Dermis blood vessel endothelial cell (primary cell): ENCODE measurements around the gene PTPRU. TPM values are rescaled to one million over a fixed set of nuclear protein-coding genes. Genes with fewer than 3 reads are reported as not detected.

Source experiments
- DNase-seq: peaks from one replicate; pipeline ENCODE4 v3.0.0; 2010
- total RNA-seq: library from RNA; depleted of rRNA; stranded (reverse); fragments of >200 nt; gene quantifications from 2 replicates; pipeline ENCODE4 v1.2.3, GENCODE V29; 2014

Gene PTPRU
- total RNA-seq, 1 donor from 2014 or later, result 2.4 TPM

DNA sequence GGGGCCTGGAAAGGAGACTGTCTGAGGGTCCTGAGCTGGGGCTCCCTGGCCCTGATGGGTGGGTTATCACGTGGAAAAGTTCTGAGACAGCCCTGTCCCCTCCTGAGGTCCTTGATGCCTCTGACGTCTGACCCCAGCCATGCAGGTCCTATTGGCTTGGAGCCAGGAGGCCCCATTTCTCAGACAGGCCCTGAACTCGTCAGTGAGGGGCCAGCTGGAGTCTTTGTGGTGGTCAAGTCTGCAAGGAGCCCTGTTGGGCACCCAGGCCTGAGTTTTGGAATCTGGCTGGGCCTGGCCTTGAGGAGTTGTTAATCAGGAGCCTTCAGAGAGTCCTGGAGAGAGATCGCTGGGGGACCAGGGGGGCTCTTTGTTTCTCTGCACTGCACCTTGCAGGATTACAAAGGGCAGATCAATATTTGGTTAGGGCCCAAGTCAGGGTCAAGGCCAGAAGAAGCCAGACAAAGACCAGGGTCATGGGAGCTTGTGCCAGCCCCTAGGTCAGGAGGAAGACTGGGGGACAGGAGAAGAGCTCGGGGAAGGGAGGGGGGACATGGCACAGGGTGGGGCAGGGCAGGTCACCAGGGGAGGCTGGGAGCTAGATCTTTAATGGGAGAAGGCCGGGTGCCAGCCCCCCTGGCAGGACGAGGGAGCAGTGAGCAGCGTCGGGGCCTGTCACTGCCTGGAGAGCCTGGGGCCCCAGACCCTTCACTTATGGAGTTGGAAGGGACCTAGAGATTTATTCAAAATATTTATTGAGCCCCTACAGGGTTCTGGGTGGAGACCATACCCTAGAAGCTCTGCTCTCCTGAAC lies 83.2 kb downstream of the PTPRU start:
- DNase-seq, result no peak

DNA sequence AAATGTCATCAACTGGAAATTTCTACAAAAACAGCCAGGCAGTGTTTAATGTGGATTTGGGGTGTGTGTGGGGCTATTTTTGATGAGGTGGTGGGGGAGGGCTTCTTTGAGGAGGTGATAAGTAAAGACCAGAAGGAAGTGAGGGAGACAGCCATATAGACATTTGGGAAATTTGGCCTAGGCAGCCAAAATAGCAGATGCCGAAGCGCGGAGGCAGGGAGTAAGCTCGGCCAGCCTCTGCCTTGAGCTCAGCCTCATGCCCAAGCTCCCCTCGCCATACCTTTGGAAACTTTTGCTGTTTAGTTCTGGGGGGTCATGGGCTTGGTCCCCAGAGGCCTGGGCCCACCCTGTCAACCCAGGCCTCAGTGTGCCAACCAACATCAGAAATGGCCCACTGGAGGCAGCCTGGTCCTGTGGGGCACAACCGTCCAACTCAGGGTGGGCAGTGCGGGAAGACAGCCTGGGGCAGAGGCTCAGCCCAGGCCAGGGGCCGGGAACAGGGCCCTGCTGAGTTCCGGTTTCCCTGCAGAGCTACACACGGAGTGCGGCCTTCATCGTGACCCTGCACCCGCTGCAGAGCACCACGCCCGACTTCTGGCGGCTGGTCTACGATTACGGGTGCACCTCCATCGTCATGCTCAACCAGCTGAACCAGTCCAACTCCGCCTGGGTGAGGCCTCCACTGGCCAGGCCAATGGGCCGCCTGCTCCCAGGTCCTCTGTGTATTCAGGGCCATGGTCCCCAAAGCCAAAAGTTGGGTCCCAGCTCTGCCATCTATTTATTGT lies 84.0 kb downstream of the PTPRU start:
- DNase-seq, result no peak

DNA sequence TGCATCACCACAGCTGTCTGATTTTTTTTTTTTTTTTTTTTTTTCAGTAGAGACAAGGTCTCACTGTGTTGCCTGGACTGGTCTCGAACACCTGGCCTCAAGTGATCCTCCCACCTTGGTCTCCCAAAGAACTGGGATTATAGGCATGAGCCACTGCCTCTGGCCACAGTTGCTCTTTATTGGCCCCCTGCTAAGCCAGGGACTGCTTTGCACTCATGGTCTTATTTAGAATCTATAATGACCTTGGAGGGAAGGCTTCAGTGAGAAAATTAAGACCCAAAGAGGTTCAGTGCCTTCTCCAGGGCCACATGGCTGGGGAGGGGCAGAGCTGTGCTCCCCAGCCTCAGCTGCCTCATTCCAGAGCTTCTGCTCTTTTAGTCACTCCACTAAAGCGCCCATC lies 84.9 kb downstream of the PTPRU start:
- no peak for DNase-seq

DNA sequence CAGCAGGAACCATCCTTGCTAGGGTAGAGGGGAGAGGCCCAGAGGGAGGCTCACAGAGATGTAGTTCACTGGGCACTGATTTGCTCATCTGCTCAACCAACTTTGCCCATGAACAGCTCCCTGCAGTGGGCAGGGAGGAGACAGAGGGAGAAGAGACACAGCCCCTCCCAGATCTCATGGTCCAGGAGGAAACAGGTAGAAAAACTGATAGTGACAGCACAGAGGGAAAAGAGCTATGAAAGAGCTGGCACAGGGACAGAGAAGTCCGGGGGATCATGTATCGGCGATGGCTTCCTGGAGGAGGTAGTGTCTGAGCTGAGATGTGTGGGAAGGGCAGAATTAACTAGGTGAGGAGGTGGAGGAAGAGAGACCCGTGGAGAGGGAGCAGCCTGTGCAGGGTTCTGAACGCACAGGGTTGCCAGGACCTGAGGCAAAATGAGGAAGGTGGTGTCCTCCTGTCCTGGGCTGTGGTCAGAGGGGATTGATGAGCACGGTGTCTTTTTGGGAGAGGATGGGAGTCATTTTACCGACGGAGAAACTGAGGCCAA lies 85.9 kb downstream of the PTPRU start:
- DNase-seq, result no peak

DNA sequence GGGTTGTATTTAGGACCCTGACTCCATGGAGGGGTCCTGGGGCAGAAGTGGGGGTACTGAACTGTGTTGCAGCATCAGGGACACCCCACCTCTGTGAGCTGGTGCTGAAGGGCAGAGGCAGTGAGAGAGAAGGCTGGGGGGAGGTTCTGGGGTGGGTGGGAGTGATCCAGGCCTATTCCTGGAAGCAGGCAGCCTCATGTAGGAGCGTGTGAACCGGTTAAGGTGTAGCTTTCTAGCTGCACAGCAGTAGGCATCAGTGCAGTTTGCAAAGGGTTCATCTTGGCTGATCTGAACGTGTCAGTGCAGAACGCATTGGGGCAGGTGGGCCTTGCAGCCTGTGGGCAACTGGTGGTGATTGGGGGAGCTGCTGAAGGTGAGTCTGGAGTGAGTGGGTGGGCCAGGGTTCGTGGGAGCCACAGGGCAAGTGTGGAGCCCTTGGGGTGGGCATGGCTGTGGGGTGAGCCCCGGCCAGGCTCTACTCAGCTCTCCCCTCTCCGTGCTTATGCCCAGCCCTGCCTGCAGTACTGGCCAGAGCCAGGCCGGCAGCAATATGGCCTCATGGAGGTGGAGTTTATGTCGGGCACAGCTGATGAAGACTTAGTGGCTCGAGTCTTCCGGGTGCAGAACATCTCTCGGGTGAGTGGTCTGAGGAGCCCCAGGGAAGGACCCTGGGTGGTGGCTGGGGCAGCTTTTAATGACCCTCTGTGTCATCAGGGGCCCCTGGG lies 86.7 kb downstream of the PTPRU start:
- no peak for DNase-seq

DNA sequence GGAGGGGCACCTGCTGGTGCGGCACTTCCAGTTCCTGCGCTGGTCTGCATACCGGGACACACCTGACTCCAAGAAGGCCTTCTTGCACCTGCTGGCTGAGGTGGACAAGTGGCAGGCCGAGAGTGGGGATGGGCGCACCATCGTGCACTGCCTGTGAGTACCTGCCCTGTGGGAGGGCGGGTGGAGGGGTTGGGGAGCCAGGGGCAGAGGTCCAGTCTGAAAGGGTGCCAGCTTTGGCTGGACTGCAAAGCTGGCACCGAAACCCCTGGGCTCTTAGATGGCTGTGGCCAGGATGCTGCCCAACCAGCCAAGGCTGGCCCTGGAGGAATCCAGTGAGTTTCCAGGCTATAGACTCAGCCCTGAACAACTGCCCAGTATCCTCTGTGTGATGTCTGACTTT lies 87.3 kb downstream of the PTPRU start:
- no peak for DNase-seq

DNA sequence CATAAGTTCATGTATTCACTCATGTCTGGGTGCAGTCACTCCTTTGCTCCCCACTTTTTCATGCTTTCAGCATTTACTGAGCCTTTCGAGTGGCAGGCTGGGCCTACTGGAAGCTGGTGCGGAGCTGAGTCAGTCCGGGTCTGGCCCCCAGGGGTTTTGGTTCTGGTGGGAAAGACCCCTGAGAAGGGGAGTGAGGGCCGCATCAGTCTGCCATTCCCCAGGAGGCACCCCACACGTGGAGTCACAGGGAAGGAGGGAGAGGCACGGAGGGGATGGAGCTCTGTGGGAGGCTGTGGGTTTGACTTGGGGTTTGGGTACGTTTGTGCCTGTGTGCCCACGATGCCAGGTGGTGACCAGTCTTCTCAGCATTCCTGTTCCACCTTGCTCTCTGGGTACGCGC lies 87.9 kb downstream of the PTPRU start:
- DNase-seq, result no peak

DNA sequence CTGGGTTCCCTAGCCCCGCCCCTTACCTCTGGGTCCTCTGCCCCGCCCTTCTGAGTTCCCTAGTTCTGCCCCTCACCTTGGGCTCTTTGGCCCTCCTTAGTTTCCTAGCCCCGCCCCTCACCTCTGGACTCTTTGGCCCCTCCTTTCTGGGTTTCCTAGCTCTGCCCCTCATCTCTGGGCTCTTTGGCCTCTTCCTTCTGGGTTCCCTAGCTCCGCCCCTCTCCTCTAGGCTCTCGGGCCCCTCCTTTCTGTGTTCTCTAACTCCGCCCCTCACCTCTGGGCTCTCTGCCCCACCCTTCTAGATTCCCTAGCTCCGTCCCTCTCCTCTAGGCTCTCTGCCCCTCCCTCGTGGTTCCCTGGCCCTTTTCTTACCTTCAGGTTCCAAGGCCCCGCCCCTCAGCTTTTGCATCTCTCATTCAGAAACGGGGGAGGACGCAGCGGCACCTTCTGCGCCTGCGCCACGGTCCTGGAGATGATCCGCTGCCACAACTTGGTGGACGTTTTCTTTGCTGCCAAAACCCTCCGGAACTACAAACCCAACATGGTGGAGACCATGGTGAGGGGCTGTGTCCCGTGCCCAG lies 88.5 kb downstream of the PTPRU start:
- no peak for DNase-seq

DNA sequence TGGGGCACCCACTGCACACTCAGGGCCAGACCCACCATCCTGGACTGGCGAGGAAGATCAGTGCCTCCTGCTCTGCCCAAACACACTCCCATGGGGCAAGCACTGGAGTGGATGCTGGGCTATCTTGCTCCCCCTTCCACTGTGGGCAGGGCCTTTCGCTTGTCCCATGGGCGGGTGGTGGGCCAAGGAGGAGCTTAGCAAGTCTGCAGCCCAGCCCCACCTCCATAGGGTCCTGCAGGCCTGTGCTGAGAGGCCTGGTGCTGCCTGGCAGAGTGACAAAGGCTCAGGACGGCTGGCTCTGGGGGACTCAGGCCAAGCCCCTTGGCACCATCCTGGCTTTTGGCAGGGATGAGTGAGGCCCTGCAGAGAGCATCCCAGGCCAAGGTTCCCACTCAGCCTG lies 89.4 kb downstream of the PTPRU start:
- DNase-seq, result no peak

DNA sequence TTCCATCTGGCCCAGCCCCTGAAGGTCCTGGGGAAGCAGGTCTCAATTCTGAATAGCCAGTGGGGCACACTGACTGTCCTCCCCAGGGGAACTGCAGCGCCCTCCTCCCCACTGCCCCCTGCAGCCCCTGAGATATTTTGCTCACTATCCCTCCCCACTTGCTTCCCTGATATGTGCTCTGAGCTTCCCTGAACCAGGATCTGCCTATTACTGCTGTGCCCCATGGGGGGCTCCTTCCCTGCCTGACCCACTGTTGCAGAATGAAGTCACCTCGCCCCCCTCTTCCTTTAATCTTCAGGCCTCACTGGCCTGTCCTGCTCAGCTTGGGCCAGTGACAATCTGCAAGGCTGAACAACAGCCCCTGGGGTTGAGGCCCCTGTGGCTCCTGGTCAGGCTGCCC lies 89.8 kb downstream of the PTPRU start:
- no peak for DNase-seq

DNA sequence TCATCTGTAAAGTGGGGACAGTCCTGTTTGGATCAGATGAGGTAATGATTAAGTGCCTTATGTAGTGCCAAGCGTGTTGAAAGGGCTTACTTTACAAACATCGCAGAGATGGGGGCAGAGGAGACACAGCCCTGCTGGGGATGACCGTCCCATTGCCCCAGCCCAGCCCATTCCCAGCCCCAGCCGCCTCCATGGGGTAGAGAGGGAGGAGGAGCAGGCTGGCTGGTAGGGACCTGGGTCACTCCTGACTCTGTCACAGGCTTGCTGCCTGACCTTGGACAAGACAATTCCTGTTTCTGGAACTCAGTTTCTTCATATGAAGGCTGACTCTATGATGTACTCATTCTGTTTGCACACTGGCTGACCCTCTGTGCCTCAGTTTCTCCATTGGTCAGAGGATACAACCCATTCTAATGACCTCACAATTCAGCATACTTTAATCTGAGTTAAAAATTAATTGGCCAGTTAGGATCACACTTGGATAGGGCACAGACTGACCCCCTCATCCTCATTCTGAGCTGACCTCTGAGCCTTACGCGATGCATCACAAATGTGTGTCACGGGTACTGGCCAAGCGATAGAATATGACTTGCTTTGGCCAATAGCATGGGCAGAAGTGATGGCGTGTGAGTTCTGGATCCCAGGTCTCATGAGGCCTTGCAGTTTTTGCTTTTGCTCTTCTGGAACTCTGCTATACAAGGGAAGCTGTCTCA lies 91.1 kb downstream of the PTPRU start:
- DNase-seq, result no peak

DNA sequence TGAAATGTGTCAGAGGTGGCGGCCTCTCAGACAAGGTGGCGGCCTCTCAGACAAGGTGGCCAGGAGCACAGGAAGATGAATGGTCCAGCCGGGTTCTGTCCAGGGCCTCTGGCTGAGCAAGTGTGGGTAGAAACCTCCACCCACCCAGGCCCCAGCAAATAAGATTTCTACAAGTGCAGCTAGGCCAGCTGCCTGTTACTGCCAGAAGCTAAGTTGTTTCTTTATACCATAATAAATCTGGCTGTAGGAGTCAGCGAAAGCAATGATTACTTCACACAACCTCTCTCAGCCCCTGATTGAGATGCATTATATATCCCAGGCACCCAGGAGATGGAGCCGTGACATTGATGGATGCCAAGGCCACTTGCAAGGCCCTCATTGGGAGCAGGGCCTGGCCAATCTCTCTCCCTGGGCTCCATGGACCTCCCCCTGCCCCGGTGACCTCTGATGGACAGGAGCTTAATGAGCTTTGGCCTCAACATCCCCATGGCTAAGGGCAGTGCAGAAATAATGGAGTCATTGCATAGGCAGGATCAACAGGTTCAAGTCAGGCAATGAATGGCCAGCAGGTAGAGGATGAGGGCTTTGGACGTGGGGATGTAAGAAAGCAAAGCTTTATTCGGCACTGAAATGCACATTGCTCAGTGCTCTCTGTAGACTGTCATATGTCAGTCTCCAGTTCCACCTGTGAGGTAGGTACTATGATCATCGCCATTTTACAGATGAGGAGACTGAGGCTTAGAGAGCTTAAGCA lies 92.9 kb downstream of the PTPRU start:
- DNase-seq, result no peak

DNA sequence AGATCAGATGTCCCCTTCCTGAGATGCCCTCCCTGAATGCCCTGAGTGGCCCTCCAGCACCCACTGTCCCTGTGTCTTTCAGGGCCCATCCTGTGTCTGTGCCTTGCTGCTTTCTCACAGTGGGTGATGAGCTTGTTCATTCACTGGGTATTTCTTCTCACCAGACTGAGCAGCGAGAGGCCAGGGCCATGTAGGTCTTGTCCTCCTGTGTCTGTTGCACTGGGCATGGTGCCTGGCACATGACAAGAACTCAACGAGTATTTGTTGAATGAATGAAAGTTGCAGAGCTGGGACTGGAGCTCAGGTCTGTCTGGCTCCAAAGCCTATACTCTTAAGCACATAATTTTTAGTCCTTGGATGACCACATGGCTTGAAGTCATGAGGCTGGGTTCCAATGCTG lies 93.8 kb downstream of the PTPRU start:
- DNase-seq, result no peak

DNA sequence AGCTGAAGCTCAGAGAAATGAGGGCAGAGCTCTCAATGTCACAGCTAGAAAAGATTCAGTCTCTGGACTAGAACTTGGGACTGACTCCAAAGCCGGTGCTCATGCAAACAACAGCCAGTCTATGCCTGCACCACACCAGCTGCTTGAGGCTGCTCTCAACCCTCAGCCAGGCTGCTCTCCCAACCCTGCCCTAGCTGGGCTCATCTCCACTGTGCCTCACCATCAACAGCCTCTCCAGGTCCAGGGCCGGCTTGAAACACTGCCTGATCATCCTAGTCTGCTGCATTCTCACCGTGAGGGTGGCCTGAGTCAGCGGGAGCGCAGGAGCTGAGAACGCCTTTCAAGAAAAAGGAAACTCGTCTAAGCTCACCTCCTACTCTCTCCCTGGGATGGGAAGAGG lies 94.5 kb downstream of the PTPRU start:
- no peak for DNase-seq

DNA sequence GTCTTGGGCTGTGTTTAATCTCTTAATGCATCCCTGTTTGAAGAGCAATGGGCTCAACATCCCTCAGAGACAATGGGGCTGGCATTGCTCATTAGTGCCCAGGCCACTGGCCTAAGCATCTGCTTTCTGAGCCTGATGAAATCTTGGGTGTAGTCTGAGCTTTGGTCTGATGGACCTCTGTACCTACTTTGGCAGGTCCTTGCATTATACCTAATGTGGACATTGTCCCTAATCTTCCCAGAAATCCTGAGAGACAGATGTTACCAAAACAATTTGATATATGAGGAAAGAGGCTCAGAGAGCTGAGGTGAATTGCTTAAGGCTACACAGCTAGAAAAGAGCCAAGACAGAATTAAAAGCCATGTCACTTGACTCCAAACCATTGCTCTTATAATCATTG lies 95.0 kb downstream of the PTPRU start:
- no peak for DNase-seq

DNA sequence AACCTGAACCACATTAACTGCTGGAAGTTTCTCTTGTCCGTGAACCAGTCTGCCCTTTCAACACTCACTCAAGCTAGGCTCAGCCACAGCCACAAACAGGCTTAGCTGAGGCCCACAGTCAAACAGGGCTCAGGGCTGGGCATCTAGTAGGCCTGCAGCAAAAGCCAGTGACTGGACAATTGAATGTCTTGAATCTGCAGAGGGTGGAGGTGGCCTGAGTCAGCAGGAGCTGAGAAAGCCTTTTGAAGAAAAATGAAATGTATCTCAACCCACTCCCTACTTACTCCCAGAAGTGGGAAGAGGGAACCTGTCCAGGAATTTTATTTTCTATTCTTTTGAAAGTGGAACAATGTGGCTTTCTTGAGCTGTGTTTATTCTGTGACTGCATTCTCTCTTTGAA lies 95.4 kb downstream of the PTPRU start:
- no peak for DNase-seq

DNA sequence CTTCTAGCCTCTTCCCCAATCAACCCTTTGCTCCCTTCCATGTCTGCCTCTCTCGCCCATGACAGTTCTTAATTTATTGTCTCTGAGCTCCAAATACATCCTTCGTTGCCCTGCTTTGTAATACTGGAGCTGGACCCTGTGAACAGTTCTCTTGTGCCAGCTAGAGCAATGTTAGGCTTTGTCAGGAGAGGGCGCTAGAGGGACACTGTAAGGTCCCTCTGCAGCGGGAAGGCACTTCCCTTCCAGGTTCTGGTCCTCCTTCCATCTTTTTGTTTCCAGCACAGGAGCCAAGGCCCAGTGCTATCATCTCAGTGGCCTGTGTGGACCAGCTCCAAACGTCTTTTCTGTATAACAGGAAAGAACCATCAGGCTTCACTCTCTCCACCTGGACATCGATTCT lies 95.9 kb downstream of the PTPRU start:
- peak; percentile 55 for DNase-seq

DNA sequence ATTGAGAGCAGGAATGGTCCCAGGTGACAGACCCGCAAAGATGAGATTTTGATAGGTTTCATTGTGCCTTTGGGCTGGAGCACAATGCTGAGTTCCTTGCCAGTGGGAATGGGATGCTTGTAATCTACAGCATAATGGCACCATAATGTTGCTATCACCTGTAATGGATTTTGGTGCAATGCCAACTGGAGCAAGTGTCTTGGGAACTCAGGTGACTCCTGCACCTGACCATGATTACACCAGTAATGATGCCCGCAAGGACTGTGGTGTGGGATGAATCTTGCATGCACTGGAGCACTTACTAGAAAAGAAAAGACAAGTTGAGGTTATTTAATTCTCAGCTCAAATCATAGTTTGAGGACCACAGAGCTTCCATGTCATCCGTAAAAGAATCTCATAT lies 96.7 kb downstream of the PTPRU start:
- DNase-seq, result no peak

DNA sequence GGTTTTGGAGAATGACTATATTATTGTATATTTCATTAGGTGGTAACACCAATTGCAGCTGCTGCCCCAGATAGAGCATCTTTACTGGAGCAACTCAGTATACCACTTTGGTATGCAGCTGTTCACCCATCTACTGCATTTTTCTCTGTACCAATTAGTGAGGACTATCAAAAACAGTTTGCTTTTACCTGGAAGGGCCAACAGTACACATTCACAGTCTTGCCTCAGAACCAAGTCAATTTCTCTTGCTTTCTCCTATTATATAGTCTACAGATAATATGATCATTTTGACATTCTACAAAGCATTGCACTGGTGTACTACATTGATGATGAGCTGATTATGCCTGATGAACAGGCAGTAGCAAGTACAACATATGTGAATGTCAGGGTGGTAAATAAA lies 99.3 kb downstream of the PTPRU start:
- no peak for DNase-seq

DNA sequence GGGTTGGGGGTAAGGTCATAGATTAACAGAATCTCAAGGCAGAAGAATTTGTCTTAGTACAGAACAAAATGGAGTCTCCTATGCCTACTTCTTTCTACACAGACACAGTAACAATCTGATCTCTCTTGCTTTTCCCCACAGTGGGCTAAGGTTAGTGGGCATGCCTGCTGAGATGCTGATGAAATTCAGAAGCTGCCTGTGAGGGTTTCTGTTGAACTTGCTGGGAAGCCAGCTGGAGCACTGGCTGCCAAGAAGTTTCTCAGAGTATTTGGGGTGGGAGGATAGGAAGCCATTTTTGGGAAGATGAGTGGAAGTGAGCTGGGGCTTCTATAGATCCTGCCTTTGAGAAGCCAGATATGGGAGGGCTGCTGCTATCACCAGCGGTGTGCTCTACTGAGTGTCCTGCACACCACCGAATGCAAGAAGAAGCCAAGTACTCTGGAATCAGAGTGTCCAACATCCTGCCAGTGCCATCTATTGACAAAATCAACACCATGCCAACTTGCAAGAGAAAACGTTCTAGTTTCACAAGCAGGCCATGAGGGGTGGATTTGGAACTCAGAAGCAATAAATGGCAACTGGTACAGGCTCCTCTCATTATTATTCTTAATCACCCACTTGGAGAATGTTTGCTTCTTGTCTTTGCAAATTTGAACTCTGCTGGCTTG lies 102.7 kb downstream of the PTPRU start:
- DNase-seq, result no peak

DNA sequence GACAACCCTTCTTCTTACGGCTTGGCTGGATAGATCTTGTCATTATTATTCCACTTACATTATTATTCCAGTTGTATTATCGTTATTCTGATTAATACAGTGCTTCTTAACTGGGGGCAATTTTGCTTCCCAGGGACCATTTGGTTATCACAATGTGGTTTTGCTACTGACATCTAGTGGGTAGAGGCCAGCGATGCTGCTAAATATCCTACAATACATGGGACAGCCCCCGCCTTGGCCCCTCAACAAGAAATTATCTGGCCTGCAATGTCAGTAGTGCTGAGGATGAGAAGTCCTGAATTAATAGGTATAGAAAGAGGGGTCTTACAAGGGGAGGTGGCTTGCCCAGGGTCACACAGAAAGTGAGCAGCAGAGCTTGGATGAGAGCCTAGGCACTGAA lies 105.6 kb downstream of the PTPRU start:
- no peak for DNase-seq
